Measurements from ENCODE around the gene NRTN.

The NRTN gene

DNA sequence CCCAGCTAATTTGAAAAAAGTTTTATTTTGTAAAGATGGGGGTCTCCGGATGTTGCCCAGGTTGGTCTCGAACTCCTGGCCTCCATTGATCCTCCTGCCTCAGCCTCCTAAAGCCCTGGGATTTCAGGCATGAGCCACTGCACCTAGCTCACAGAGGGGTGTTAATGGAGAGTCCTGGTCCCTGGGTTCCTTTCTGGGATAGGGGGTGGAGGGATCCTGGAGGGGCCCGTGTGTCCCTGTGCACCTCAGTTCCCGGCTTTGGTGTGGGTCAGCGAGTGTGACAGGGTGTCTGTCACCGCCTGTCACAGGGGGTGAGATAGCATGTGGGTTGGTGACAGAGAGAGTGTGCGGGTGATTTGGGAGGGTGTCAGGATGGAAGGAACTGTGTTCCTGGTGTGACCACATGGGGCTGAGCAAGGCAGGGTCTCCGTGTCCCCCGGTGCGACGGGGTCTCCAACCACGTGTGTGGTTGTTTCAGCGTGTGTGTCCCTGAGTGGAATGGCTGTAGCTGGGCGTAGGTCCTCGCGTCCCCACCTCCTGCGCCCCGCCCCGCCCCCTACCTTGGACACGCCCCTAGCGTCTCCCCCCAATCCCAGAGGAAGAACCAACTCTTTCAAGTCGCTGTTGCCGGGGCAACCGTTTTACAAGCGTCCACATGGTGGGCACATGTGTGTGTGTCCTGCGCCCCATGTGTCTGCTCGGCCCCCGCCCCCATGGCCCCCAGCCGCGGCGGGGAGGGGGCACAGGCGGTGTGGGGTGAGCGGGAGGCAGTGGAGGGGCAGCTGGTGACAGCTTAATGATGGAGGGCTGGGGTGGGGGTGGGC, 2.9 kb upstream of the NRTN start:
- Histone ChIP-seq H3K4me3 (ENCODE audit: low read depth, low read length) (peak overlapping the region; percentile 14), H3K4me1 (peaks cover 35% of the 10 kb centered on the region), H3K36me3 (no peaks in the 10 kb centered on the region), H3K27me3 (peaks cover 7% of the 10 kb centered on the region), H3K9me3 (no peaks in the 10 kb centered on the region)
- TF ChIP-seq CTCF (IDR thresholded peaks at IDR 0.05; ENCODE audit: low read depth, low read length) = no peak
- DNase-seq = peak; percentile 87

DNA sequence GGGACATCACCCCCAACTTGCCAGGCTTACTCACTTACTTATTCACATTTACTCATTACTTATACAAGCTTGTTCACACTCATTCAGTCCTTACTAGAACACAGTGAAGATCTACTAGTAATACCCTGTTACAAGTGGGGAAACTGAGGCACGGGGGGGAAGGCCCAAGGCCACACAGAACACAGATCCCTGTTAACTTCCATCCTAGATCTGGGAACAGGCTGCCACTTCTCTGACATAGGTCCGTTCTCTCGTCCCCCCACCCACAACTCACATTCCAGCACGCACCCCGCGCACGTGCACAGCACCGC, 1.5 kb upstream of the NRTN start:
- no peak for DNase-seq
- peaks cover 7% of the 10 kb centered on the region for H3K27me3 ChIP-seq
- H3K4me3 ChIP-seq (ENCODE audit: low read depth, low read length) = no peak overlapping the region
- TF ChIP-seq CTCF (IDR thresholded peaks at IDR 0.05; ENCODE audit: low read depth, low read length) = no peak
- peaks cover 39% of the 10 kb centered on the region for H3K4me1 ChIP-seq
- no peaks in the 10 kb centered on the region for H3K36me3 ChIP-seq
- no peaks in the 10 kb centered on the region for H3K9me3 ChIP-seq

- peak; percentile 98 for DNase-seq
- TF ChIP-seq CTCF (IDR thresholded peaks at IDR 0.05; ENCODE audit: low read depth, low read length) = peak; percentile 98
- peaks cover 36% of the 10 kb centered on the region for H3K4me1 ChIP-seq
- H3K27me3 ChIP-seq = peaks cover 7% of the 10 kb centered on the region
- H3K4me3 ChIP-seq (ENCODE audit: low read depth, low read length) = peak overlapping the region; percentile 33
- no peaks in the 10 kb centered on the region for H3K36me3 ChIP-seq
- H3K9me3 ChIP-seq = no peaks in the 10 kb centered on the region
Measured at GRCh38 chr19:5803752-5804515, 933 bp upstream of the NRTN start.

DNA sequence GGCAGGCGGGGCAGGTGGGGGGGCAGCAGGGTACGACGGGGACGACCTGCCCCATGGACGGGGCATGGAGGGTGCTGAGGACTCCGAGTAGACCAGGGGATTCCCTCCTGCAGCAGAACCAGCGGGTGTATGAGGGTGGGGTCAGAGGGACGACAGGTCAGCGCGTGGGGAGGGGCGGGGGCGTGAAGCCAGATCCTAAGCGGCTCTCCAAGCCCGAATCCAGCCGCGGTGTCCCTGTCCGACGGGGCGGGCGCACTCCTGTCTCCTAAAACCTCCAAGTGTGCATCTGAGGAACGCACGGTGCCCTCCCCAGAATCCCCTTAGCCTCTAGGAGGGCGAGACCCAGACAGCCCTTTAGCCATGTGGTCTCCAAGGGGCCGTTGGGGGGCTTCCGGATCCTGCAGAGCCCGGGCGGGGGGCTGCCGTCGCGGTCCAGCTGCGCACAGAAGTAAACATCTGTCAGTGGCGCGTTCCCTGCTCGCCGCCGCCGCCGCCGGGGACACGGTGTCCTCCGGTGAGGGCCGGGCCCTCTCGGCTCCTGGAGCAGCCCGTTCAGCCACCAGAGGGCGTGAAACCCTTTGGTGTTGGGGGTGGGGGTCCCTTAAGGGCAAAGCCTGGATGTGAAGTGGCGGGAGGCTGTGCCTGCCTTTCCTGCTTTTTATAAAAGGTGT, 730 bp downstream of the NRTN start:
- peak; percentile 93 for DNase-seq
- Histone ChIP-seq H3K4me1 (peaks cover 24% of the 10 kb centered on the region), H3K36me3 (no peaks in the 10 kb centered on the region), H3K9me3 (no peaks in the 10 kb centered on the region), H3K4me3 (ENCODE audit: low read depth, low read length) (peak overlapping the region; percentile 40), H3K27me3 (peaks cover 7% of the 10 kb centered on the region)
- TF ChIP-seq CTCF (IDR thresholded peaks at IDR 0.05; ENCODE audit: low read depth, low read length) = peak; percentile 75

DNA sequence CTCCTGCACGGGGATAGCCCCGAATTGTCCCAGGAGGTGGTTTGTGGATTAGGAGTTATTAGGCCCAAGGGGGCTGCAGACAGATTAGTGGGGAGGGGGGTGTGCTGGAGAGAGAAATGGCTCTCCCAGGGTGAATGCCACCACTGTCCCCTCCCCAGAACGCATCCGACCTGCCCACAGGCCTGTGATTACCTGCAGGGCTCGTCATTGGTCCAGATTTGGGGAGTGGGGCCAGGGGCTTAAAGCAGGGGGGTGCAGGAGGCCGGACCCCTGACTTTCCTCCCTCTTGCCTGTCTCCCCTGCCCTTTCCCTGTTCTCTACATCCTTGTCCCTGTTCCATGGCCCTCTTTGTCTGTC, 1.2 kb downstream of the NRTN start:
- no peak for DNase-seq
- Histone ChIP-seq H3K27me3 (peaks cover 7% of the 10 kb centered on the region), H3K9me3 (no peaks in the 10 kb centered on the region), H3K36me3 (no peaks in the 10 kb centered on the region), H3K4me1 (peaks cover 24% of the 10 kb centered on the region), H3K4me3 (ENCODE audit: low read depth, low read length) (no peak overlapping the region)
- TF ChIP-seq CTCF (IDR thresholded peaks at IDR 0.05; ENCODE audit: low read depth, low read length) = no peak
